HG02943 (cell line): ENCODE measurements around the gene ATG7.
A peak's percentile ranks its signal among the peaks of the same experiment; 100 is the strongest.

Source experiments
- ATAC-seq: cut with Tn5 transposase; IDR thresholded peaks from one replicate; pipeline ENCODE4 v1.9.1; 2021; ENCODE audit warnings: mild to moderate bottlenecking, low read depth, moderate library complexity; ENCODE audit not compliant: unreplicated experiment

Gene ATG7, protein sequence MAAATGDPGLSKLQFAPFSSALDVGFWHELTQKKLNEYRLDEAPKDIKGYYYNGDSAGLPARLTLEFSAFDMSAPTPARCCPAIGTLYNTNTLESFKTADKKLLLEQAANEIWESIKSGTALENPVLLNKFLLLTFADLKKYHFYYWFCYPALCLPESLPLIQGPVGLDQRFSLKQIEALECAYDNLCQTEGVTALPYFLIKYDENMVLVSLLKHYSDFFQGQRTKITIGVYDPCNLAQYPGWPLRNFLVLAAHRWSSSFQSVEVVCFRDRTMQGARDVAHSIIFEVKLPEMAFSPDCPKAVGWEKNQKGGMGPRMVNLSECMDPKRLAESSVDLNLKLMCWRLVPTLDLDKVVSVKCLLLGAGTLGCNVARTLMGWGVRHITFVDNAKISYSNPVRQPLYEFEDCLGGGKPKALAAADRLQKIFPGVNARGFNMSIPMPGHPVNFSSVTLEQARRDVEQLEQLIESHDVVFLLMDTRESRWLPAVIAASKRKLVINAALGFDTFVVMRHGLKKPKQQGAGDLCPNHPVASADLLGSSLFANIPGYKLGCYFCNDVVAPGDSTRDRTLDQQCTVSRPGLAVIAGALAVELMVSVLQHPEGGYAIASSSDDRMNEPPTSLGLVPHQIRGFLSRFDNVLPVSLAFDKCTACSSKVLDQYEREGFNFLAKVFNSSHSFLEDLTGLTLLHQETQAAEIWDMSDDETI

DNA sequence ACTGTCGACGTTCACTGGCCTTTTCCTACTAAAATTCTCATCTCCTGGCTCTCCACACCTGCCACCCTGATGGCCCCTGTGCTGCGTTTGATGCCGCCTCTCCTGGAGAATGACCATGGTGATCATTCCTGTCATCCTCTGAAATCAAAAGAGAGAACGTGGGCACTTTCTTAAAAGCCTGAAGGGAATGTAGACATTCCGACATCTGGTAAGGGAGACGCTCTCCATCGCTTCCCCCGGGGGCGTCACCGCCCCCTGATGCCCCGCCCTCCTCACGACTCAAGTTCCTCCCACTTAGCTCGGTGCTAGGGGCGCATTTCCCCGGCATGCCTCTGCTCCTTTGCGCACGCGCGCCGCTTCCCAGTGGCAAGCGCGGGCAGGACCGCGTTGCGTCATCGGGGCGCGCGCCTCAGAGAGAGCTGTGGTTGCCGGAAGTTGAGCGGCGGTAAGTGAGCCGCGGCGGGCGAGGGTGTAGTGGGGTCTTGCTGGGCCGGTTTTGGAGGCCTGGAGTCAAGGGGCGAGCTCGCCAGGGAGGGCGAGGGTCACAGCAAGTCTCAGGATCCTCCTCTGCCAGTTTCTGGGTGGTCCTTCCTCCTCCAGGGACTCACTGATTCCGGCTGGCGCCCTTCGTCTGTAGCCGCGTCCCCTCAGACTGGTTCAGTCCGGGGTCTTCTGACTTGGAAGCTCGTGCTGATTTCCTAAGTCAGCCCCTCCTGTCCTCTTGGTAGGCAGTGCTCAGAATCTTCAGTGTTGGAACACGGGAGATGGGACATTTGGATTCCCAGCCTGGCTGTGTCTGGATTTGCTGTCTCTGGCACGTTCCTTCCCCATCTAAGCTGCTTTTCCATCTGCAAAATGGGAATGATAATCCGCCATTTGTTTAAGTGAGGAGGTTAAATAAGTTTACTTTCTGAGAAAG is at the start of gene ATG7:
Gene ATG7 (plus strand): TSS at position 412 of the 919 bp plus-strand sequence. CDS start 26,299 bp downstream, outside the sequence.
- peak; percentile 94 for ATAC-seq

DNA sequence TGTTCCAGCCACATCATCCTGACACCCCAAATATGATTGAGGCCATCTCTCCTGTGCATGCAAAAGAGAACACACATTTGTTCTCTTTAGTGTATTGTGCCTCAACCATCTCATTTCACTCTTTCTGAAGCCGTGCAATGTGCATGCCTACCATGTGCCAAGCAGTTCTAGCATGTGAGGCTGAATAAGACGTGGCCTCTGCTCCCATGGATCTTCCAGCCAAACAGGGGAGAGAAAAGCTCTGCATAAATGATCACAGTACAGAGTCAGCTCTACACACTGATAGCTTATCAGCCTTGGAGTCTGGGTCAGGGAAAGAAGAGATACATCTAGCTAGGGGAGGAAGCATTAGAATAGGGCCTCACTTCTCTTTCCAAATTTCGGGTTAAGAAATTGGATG is 48.2 kb upstream of the ATG7 start:
- ATAC-seq: no peak

DNA sequence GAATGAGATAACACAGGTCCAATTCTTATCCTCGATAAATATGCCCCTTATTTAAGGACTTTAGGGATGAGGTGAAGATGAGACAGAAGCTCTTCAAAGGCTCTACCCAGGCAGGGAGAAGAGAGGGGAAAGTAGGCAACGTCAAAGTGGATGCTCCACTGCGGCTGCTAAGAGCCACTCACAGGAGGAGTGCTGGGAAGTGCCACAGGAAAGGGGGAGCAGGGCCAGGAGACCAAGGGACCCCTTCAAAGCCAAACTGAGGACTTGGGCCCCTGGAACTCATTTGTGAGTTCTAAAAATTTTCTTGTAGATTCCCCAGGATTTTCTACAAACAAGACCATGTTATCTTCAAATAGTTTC is 47.3 kb upstream of the ATG7 start:
- no peak for ATAC-seq

DNA sequence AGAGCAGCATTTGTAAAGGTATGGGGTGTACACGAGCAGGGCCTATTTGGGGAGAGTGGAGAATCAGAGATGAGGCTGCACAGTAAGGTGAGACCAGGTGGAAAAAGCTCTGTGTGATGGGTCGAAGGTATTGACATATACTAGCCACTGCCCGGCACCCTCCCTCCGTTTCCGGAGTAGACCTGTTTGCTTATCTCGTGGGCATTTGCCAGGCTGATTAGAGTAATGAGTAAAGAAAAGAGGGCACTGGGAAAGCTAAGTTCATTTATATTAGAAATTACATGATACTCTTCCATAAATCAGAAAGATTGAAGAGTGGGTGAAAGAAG is 46.2 kb upstream of the ATG7 start:
- no peak for ATAC-seq

DNA sequence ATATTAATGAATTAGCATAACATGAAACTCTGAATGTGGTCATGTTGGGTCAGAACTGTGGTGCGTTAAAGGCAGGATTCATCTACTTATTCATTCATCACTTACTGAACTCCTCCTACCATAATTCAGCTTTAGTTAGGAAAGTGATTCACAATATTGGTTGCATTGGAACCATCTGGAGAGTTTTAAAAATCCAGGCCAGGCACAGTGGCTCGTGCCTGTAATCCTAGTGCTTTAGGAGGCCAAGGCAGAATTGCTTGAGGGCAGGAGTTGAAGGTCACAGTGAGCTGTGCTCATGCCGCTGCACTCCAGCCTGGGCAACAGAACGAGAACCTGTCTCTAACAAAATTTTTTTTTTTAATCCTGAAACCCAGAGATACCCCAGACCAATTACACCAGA is 44.2 kb upstream of the ATG7 start:
- no peak for ATAC-seq

DNA sequence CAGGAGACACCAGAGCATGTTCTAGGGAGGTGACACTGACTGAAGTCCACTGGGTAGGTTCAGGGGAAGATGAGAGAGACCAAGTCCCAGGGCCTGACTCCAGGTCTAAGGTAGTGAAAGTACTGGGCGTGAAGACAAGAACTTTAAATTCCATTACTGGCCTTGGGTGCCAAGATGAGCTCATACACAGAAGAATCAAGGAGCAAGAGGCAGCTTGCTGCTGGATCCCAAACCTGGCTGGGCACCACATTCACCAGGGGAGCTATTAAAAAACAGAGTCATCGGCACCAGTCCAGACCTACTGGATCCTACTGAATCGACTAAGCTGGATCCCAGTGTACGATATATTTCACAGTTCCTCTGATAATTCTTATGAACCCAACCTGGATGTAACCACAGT is 42.1 kb upstream of the ATG7 start:
- ATAC-seq: no peak

DNA sequence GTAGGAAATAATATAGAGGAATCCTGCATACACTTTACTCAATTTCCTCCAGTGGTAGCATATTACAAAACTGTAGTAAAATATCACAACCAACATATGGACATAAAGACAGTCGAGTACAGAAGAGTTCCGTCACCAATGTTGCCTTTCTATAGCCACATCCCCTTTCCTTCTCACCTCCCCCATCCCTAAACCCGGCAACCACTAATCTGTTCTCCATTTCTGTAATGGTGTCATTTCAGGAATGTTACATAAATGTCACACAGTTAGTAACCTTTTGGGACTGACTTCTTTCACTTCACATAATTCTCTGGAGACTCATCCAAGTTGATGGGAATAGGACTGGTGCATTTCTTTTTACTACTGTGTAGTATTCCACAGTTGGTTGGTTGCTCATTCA is 41.4 kb upstream of the ATG7 start:
- ATAC-seq: no peak

DNA sequence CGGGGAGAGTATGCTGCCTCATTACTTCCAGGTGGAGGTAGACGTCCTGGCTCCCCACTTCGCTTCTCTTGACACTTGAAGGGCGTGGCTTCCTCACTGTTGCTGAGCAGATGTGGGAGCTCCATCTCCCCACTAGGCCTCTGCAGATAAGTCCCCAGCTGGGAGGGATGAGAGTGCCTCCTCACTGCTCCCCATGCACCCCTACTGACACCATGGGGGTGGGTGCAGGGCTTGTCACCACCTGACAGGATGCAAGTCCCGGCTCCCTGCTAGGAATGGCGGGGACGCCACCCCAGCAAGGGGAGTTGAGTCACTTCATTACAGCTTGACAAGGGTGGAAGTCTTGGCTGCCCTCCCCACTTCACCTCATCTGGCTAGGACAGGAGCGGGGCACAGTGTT is 36.8 kb upstream of the ATG7 start:
- no peak for ATAC-seq

DNA sequence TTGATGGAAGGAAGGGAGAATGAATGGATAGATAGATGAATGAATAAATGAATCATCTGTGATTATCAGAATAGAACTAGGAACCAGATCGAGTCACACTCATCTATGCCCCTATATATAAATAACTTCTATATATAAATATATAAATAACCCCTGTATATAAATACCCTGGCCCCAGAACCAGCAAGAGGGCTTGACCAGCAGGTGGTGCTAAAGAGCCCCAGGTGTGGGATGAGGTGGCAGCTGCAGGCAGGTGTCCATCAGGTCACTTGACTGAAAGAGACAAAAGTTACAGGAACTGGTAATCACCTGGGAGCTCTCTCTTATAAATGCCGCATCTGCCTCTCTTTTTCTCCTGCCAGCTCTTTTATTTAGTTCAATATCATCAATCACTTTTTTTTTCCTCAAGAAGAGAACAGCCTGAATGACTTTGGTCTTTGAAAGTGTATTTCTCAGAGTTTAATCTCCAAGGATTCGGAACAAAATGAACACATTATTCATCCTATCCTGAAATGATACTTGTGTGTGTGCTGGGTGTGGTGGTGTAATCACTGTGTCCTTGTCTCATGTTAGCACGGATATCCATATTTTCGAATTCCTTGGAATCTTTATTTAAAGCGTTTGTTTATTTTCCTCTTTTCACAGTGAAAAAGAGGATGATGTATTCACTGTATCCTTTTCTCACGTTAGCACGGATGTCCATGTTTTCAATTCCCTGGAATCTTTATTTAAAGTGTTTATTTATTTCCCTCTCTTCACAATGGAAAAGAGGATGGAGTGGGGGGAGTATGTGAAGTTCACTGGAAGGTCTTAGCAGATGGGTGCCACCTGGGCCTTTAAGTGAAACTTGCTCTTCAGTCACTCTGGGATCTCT is 35.4 kb upstream of the ATG7 start:
- ATAC-seq: no peak

DNA sequence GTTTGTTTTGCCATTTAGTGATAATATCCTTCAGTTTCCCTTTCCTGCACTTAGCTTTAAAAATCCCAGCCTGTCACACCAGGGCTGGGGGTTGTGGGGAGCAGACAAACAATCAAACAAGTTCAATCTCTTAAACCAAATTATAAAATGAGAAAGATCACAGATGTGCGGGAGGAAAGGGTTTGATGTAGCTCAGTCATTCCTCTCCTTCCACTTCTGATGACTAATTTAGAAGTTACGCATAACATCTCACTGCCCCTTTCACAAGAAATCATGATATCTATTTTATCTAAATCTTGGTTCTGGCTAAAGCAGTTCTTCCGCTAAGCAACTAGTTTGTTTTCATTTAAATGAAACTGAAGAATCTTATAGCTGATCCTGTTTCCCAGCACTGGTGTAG is 34.1 kb upstream of the ATG7 start:
- ATAC-seq: no peak

DNA sequence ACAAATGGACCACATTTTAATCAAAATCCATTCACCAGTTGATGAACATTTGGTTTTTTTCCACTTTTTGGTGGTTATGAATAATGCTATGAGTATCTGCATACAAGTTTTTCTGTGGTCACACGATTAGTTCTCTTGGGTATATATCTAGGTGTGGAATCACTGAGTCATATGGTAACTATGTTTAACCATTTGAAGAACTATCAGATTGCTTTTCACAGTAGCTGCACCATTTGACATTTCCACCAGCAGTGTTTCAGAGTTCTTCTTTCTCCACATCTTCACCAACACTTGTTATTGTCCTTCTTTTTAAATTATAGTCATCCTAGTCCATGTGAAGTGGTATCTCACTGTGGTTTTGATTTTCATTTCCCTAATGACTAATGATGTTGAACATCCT is 33.3 kb upstream of the ATG7 start:
- ATAC-seq: no peak

DNA sequence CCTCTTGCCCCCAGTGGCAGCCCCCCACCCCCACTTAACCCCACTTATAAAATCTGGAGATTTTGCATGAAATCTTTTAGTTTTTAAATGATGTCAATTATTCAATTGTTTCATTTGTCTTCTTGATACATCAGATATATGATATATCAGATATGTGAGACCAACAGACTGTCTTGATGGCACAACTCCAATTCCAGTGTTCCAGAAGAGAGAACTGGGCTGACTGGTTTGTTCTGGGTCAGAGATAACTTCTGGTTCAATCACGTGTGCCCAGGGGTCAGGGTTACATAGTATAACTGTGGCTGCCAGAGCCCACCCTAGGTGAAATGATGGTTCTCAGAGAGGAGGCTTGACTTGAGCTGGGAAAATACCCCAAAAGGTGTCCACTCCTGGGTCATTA is 32.4 kb upstream of the ATG7 start:
- no peak for ATAC-seq

DNA sequence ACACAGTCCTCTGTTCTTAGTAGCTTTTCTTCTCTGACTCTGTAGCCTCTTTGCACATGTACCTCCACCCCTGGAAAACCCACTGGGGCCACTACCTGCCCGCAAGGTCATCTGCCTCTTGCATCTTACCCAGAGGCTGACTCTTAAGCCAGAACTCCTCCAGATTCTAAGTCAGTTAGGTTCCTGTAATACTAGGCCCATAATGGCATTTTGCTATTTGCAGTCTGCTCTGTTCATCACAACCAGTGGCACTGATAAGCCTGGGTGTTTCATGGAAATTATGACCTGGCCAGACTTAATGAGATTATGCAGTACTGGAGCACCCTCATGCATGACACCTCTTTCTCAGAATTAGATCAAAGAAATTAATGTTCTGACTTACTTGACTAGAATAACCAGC is 31.7 kb upstream of the ATG7 start:
- ATAC-seq: no peak

DNA sequence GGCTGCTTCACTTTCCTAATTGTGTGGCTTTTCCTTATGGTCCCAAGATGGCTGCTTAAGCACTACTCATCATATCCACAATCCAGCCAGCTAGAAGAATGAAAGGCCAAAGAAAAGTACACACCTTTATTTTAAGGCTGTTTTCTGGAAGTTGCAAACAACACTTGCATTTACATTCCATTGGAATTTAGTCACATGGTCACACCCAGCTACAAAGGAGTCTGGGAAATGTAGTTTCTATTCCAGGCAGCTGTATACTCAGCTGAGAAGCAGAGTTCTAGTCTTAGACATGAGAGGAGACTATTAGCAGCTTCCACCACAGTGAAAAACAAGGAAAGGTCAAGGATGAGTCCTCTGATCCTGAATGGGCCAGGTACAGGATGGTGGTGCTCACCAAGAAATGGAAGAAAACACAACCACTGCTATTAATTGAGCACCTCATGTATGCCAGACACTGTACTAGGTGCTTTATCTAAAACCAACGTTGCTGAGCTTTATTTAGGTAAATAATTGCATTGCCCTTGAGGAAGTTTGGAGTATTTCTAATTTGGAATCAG is 28.0 kb upstream of the ATG7 start:
- ATAC-seq: no peak

DNA sequence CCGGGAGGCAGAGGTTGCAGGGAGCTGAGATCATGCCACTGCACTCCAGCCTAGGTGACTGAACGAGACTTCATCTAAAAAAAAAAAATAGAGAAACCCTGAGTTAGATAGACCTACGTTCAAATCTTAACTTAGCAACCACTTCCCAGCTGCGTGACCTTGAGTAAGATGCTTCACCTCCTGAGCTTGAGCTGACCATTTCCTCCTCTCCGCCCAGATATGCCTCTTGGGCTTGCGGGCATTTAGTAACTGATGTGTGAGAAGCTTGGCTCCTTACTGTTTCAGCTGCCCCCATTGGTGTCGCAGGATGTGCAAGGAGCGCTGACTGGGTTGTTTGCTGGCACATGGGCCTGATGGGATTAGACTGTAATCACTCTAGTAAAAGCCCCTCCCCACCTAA is 26.9 kb upstream of the ATG7 start:
- ATAC-seq: no peak

DNA sequence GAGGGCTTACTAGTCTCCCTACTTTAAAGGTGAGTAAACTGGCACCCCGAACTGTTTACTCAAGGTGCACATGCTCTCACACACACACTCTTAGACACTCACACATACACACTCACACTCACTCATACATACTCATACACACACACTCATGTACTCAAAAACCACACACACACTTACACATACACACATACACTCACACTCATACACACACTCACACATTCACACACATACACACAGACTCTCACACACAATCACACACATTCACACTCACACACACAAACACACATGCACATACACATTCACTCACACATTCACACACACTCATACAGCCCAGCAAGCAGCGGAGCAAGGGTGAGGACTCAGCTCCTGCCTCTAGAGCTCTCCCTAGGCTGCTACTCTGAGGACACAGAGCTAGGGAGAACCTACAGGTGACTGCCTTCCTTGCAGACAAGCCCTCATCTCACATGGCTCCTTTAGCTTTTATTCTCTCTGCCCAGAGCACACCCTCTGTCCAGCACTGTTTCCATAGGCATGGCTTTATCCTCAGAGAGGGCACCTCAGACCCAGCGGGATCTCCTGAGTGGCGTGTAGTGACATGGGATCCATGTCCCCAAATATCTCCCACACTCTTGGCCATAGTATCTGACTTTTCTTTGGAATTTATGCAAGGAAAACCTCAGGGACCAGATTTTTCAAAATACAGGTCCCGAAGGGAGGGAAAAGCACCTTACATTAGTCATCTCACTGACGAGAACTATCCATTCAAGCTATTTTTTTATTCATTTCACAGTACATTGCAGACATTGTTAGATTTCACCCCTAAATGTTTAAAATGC is 26.2 kb upstream of the ATG7 start:
- no peak for ATAC-seq

DNA sequence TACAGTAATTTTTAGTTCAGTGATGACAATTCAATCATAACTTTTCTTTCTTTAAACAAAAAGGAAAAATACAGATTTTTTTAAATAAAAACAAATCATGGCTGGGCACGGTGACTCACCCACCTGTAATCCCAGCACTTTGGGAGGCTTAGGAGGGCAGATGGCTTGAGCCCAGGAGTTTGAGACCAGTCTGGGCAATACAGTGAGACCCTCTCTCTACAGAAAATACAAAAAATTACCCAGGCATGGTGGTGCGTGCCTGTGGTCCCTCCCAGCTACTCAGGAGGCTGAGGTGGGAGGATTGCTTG is 25.6 kb upstream of the ATG7 start:
- ATAC-seq: no peak

DNA sequence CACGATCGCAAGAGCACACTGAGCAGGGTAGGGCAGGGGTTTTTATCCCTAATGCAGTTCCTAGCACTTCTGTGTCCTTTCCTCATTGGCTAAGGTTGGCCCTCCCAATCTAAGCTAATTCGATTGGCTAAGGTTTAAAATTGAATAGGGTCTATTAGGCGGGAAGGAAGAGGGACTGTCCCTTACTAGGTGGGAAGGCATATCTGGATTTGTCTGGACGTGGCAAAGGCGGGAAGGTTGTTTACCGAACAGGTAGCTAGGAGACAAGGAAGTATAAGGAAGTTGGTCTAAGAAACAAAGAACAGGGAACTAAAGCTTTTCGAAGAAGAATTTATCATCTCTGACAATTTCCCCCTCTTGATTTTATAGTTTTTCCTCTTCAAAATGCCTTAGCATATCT is 24.8 kb upstream of the ATG7 start:
- no peak for ATAC-seq

DNA sequence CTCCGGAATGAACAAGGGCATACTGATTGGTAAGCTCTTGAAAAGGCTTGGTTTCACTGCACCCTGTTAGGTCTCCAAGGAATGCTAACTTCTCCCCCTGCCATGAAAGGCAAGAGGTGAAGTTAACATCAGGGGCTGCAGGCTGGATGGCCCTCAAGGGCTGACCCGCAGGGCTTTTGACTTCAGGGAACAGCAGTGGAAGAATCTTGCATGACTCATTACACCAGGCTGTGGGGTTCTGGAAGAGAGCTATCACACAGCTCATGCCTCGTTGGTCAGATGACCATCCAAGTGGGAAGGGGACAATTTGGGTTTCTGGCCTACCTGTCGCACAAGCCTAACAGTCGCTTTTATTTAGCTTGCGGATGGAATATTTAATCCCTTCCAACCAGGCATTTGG is 23.6 kb upstream of the ATG7 start:
- no peak for ATAC-seq
